GM18867 (cell line): ENCODE measurements around the gene ALDH2.
A peak's percentile ranks its signal among the peaks of the same experiment; 100 is the strongest.
"Not testable (repeated sequence)": the region's sequence is repeated elsewhere in the genome, so short reads cannot be mapped to it uniquely, and the experiment has no call there.

Experiments
- ATAC-seq: cut with Tn5 transposase; IDR thresholded peaks from one replicate; pipeline ENCODE4 v1.9.1; 2021; ENCODE audit warnings: mild to moderate bottlenecking, moderate library complexity; ENCODE audit not compliant: unreplicated experiment

Gene ALDH2

GRCh38 chr12:111824312-111824711 is 57.6 kb downstream of the ALDH2 start:
- ATAC-seq = not testable (repeated sequence)

GRCh38 chr12:111825509-111825908 is 58.8 kb downstream of the ALDH2 start:
- ATAC-seq = no peak

- no peak for ATAC-seq
These were observed 59.6 kb downstream of the ALDH2 start for GRCh38 chr12:111826316-111826715.

GRCh38 chr12:111826992-111827391 is 60.3 kb downstream of the ALDH2 start:
- no peak for ATAC-seq

GRCh38 chr12:111827907-111828306 is 61.2 kb downstream of the ALDH2 start:
- ATAC-seq = no peak

GRCh38 chr12:111828338-111828979 is 61.7 kb downstream of the ALDH2 start:
- ATAC-seq = no peak

GRCh38 chr12:111829635-111830034 is 62.9 kb downstream of the ALDH2 start:
- not testable (repeated sequence) for ATAC-seq

- not testable (repeated sequence) for ATAC-seq
These were observed 68.1 kb downstream of the ALDH2 start for GRCh38 chr12:111834740-111835386.

- ATAC-seq = not testable (repeated sequence)
These were observed 68.9 kb downstream of the ALDH2 start for GRCh38 chr12:111835531-111836181.

- ATAC-seq = no peak
These were observed 71.6 kb downstream of the ALDH2 start for GRCh38 chr12:111838353-111838752.

GRCh38 chr12:111840807-111841206 is 74.1 kb downstream of the ALDH2 start:
- no peak for ATAC-seq

GRCh38 chr12:111841236-111841749 is 74.6 kb downstream of the ALDH2 start:
- no peak for ATAC-seq

- peak; percentile 86 for ATAC-seq
These were observed 75.2 kb downstream of the ALDH2 start, which contains the start of gene MAPKAPK5 for GRCh38 chr12:111841750-111842555. TSS of gene MAPKAPK5 (plus strand) at chr12:111842228. CDS start at chr12:111842734, 506 bp downstream.

- ATAC-seq = peak; percentile 26
These were observed 76.0 kb downstream of the ALDH2 start for GRCh38 chr12:111842556-111843396.

- ATAC-seq = no peak
These were observed 79.3 kb downstream of the ALDH2 start for GRCh38 chr12:111846016-111846415.

GRCh38 chr12:111850526-111850925 is 83.8 kb downstream of the ALDH2 start:
- no peak for ATAC-seq

GRCh38 chr12:111858186-111858585 is 91.5 kb downstream of the ALDH2 start:
- ATAC-seq = no peak

- no peak for ATAC-seq
These were observed 92.0 kb downstream of the ALDH2 start for GRCh38 chr12:111858778-111859177.

GRCh38 chr12:111864913-111865312 is 98.2 kb downstream of the ALDH2 start:
- no peak for ATAC-seq
